SK-N-SH (cell line): ENCODE data around the gene AKR1C4.

Experiments used
- CTCF ChIP-seq: fragments of 200-600 bp; sonication (generic); IDR thresholded peaks from 2 replicates; pipeline ENCODE4 v1.6.1; 2017; ENCODE audit warnings: antibody characterized with exemption, mild to moderate bottlenecking, moderate library complexity
- MEF2A ChIP-seq: IDR thresholded peaks from 2 replicates; pipeline ENCODE4 v1.4.0; 2012; ENCODE audit warnings: low read depth, borderline replicate concordance
- NRF1 ChIP-seq: IDR thresholded peaks from 2 replicates; pipeline ENCODE4 v1.6.1; 2012; ENCODE audit warnings: low read depth, mild to moderate bottlenecking, low read length
- POLR2AphosphoS5 ChIP-seq: IDR thresholded peaks from 2 replicates; pipeline ENCODE4 v1.6.1; 2012; ENCODE audit warnings: low read depth, low read length
- RAD21 ChIP-seq: IDR thresholded peaks from 2 replicates; pipeline ENCODE4 v1.6.1; 2012; ENCODE audit warnings: mild to moderate bottlenecking, low read length
- TCF12 ChIP-seq: IDR thresholded peaks from 2 replicates; pipeline ENCODE4 v1.4.0; 2012
- TEAD4 ChIP-seq: IDR thresholded peaks from 2 replicates; pipeline ENCODE4 v1.4.0; 2012; ENCODE audit warnings: mild to moderate bottlenecking, borderline replicate concordance; ENCODE audit not compliant: insufficient read depth
- YY1 ChIP-seq: IDR thresholded peaks from 2 replicates; pipeline ENCODE4 v1.4.0; 2012; ENCODE audit warnings: low read depth, mild to moderate bottlenecking
- ZBTB33 ChIP-seq: IDR thresholded peaks from 2 replicates; pipeline ENCODE4 v1.4.0; 2012; ENCODE audit warnings: low read depth, borderline replicate concordance

- TF ChIP-seq ZBTB33 (no peak), CTCF (no peak), RAD21 (no peak), YY1 (no peak), MEF2A (no peak), NRF1 (no peak), TEAD4 (no peak), TCF12 (no peak), POLR2AphosphoS5 (no peak)
Observed at GRCh38 chr10:5188358-5188757, 8.3 kb upstream of the AKR1C4 start.
